GM12873 (cell line): ENCODE data around the gene LY6G6F.

Experiments
- CTCF ChIP-seq: IDR thresholded peaks from 2 replicates; pipeline ENCODE4 v1.5.1; 2012; ENCODE audit warnings: low read depth, mild to moderate bottlenecking, moderate library complexity, low read length, control low read depth; ENCODE audit not compliant: insufficient read depth; ENCODE audit errors: missing control alignments

Gene LY6G6F

GRCh38 chr6:31741815-31742214 lies 35.1 kb downstream of the LY6G6F start:
- no peak for TF ChIP-seq CTCF

DNA sequence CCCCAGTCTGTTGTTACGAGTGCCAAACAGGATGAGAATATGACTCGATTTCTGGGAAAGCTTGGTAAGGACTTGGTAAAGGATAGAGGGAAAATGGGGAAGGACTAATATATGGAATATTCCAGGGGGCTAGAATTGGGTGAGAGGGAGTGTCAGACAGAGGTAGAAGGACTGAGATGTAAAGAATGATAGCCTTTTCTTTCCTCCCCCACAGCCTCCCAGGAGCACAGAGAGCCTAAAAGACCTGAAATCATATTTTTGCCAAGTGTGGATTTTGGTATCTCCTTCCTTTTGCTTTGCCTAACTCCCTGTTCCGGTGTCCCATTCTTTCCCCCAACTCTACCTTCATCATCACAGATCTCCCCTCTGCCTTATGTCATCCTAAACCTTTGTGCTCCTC lies 36.2 kb downstream of the LY6G6F start:
- no peak for TF ChIP-seq CTCF

DNA sequence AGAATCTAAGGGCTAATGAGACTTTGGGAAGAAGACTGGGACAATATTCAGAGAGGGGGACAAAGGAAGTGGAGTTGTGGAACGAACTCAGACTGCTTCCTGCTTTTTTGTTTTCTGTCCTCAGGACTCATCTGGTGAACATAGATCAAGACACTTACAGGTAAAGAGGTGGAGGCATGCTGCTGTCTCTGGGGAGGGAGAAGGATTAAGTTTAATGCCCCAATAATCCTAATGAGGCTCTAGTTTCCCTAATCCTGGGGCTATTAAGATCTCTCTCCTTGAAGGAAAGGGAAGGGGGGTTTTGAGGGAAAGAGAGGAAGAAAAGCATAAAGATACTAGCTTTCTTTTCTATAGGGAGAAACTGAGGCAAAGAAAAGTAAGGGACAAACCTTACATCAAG lies 37.8 kb downstream of the LY6G6F start:
- no peak for TF ChIP-seq CTCF

DNA sequence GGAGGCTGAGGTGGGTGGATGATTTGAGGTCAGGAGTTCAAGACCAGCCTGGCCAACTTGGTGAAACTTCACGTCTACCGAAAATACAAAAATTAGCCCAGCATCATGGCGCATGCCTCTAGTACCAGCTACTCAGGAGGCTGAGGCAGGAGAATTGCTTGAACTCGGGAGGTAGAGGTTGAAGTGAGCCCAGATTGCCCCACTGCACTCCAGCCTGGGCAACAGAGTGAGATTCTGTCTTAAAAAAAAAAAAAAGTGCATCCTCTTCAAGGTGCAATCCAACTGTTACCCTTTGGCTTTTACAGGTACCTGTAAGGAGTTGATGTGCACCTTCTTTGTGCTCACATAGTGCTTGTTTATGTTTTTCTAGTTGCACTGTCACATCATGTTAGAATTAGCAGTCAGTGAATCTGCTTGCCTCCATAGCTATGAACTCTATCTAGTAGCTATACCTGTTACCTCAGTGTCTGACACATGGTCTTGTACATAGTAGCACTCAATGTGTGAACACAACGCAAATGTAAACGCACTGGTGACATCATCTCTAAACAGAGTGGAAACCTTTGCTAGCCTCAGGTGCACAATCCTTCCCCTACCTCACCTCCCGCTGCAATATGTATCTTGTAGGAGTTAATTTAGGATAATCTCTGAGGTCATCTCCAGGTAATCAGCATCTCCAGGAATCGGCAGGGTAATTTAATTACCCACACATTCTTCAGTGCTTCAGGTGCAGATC lies 42.8 kb downstream of the LY6G6F start:
- no peak for TF ChIP-seq CTCF

DNA sequence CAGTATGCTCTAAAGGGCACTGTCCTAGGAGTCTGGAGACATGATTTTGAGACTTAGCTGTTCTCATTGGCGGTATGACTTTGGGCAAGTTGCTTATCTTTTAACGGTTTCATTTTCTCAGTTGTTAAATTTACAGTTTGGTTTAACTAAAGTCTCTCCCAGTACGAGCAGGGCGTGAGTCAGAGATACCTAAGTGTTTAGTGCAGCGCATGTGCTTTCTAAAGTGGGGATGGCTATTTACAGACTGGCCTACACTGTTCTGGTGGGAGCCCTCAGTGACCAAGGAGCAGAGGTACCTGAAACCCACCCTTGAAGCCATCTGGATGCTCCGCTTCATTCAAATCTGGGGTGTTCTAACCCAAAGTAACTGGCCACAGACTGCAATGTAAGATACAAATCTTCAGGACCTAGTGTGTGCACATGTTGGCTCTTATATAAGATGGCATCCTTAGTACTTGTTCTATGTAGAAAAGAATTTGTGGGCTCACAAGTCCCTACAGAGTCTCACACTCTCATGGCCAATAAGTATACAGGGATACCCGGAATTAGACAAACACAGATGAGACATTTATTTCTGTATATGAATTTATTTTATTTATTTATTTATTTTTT lies 43.9 kb downstream of the LY6G6F start:
- no peak for TF ChIP-seq CTCF

DNA sequence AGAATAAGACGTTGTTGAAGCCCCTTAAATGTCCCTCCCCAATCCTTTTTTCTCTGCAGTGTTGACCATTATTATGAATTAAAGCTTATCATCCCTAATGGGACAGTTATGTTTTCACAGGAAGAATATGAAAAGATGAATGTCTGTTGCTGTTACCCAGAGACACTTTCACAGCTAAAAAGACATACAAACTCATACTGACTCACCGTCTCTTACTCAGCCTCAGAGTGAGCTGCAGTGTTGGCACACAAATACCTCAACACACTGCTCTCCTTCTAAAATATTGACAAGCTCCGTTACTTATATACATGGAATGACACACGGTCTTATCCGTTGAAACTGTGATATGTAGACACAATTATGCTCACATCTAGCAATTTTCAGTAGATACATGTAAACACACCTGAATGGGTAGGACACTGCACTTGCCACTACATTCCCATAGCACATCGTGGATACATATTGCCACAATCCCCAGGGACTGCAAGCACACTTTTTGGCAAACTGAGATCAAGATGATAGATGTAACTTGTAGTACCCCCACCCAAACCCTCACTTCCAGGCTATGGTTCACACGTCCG lies 46.2 kb downstream of the LY6G6F start:
- TF ChIP-seq CTCF = no peak

DNA sequence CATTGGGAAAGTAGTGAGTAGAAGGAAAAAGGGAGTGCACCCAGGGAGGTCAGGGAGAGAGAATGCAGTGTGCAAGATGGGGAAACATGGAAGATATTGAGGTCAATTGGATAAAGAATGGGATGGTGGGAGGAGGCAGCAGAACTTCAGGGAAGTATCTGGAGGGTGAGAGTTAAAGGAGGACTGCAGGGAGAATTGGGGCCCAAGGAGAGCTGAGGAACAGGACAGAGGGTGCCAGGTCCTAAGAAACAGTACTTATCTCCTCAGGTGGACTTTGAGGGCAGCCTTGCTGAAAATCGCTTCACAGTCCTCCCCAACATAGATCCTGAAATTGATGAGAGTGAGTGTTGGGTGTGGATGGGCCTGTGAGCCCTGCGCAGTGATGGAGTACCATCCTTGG lies 51.6 kb downstream of the LY6G6F start:
- no peak for TF ChIP-seq CTCF
